Nephron (organoid): ENCODE results near the gene MYL5.
A peak's percentile ranks its signal among the peaks of the same experiment; 100 is the strongest.

Experiments
- H3K27ac Mint-ChIP-seq, 3 experiments: 2 replicates each; pipeline ENCODE4 v1.8.0; 2020; ENCODE audit warnings: mixed read lengths in 3 of 3, mild to moderate bottlenecking in 2 of 3, moderate library complexity in 1 of 3
- H3K27me3 Mint-ChIP-seq: 2 replicates; pipeline ENCODE4 v1.8.0; 2021; ENCODE audit warnings: low read depth, mild to moderate bottlenecking, moderate library complexity, mixed read lengths
- H3K36me3 Mint-ChIP-seq: 2 replicates; pipeline ENCODE4 v1.8.0; 2020; ENCODE audit warnings: low read depth, mixed read lengths
- H3K4me1 Mint-ChIP-seq: 2 replicates; pipeline ENCODE4 v1.8.0; 2020; ENCODE audit warnings: mixed read lengths
- H3K4me3 Mint-ChIP-seq, 3 experiments: 2 replicates each; pipeline ENCODE4 v1.8.0; 2020; ENCODE audit warnings: mild to moderate bottlenecking in 3 of 3, mixed read lengths in 3 of 3, moderate library complexity in 2 of 3
- H3K9me3 Mint-ChIP-seq: 2 replicates; pipeline ENCODE4 v1.8.0; 2020; ENCODE audit warnings: mixed read lengths
- TF ChIP-seq, protein P1 (sequence below), 3 experiments: fragments of 200-600 bp; sonication (generic); IDR thresholded peaks; one replicate each; pipeline ENCODE4 v1.5.0; 2021; ENCODE audit warnings: antibody characterized with exemption in 3 of 3; ENCODE audit not compliant: unreplicated experiment in 3 of 3

Gene MYL5

DNA sequence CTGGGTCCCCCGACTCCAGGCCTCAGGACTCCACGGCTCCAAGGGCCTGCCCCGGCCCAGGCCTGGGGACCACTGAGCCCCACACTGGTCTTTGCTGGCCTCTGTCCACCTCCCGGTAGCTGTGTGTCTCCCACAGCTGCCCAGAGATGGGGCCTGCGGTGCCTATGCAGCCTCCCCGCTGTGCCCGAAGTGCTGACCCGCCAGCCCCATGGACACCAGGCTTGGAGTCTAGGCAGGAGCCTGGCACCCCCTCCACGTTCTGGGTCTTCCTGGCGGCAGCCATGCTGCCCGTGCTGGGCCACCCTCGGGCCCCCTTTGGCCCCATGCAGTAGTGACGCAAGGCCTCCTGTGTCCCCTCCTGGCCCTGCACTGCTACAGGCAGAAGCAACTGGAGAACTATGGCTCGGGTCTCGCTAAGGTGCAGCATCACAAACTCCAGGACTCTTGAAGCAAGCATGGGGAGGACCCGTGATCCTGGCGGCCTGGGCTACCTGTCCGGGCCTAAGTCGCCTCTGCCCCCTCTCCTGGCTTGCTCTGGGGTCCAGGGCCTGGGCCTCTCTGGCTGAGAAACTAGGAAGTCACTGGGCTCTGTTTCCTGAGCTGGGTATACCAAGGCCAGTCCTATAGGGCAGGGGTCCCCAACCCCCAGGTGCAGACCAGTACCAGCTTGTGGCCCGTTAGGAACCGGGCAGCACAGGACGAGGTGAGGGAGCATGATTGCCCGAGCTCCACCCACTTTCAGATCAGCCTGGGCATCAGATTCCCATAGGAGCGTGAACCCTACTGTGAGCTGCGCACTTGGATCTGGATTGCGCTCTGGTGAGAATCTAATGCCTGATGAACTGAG lies 917 bp downstream of the MYL5 start:
- Mint-ChIP-seq H3K36me3 (peaks cover 22% of the 10 kb centered on the region), H3K4me3 (peak overlapping the region; percentile 90 to 95 (median 94)), H3K27ac (peak overlapping the region in 2 of 3 experiments; percentile 33 to 42)

DNA sequence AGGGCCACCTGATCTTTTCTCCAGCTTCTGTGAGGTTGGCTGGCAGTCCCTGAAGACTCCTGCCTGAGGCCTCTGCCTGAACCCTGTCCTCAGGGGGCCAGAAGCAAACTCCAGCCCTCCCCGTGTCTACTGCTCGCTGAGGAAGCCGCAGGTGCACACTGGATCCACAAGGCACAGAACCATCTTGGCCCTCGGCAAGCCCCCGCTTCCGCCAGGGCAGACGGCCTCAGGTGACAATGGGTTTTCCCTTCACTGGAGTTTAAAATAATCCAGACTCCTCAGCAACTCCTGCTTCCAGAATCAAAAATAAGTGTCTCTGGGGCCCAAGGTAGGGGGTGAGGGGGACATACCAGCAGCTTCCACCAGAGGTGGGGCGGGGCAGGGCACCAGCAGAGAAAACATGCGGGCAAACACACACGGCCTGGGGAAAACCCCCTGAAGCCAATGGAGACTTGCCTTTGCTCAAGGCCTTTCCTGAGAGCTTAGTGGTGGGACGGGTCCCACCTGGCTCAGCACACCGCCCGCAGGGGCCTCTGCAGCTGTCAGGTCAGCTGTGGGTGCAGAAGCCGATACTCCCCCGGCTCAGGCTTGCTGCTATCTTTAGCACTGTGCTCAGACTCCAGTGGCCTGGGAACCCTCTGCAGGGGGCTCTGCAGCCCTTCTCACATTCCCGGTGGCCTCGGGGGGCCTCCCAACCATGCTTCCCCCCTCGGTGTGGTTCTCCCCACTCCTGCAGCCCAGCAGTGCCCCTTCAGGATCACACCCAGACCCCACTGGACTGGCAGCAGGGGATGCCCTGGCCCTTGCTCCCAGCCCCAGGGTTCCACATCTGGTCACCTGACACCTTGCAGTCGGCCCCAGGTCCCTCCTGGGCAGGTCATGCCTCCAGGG lies 1.9 kb downstream of the MYL5 start:
- Mint-ChIP-seq H3K36me3 (peaks cover 14% of the 10 kb centered on the region), H3K27me3 (peaks cover 7% of the 10 kb centered on the region), H3K4me1 (peaks cover 20% of the 10 kb centered on the region), H3K4me3 (peak overlapping the region; percentile 90 to 95 (median 94)), H3K9me3 (no peaks in the 10 kb centered on the region), H3K27ac (peak overlapping the region; percentile 42 to 78 (median 57))
- TF ChIP-seq, protein P1, sequence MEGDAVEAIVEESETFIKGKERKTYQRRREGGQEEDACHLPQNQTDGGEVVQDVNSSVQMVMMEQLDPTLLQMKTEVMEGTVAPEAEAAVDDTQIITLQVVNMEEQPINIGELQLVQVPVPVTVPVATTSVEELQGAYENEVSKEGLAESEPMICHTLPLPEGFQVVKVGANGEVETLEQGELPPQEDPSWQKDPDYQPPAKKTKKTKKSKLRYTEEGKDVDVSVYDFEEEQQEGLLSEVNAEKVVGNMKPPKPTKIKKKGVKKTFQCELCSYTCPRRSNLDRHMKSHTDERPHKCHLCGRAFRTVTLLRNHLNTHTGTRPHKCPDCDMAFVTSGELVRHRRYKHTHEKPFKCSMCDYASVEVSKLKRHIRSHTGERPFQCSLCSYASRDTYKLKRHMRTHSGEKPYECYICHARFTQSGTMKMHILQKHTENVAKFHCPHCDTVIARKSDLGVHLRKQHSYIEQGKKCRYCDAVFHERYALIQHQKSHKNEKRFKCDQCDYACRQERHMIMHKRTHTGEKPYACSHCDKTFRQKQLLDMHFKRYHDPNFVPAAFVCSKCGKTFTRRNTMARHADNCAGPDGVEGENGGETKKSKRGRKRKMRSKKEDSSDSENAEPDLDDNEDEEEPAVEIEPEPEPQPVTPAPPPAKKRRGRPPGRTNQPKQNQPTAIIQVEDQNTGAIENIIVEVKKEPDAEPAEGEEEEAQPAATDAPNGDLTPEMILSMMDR (IDR thresholded peaks at IDR 0.05; ENCODE audit: unreplicated experiment in 3 of 3): no peak

More for the DNA sequence above, 917 bp downstream of the MYL5 start:
- peaks cover 7% of the 10 kb centered on the region for H3K27me3 Mint-ChIP-seq
- no peaks in the 10 kb centered on the region for H3K9me3 Mint-ChIP-seq
- TF ChIP-seq, protein P1 (IDR thresholded peaks at IDR 0.05; ENCODE audit: unreplicated experiment in 3 of 3): no peak
- peaks cover 20% of the 10 kb centered on the region for H3K4me1 Mint-ChIP-seq

DNA sequence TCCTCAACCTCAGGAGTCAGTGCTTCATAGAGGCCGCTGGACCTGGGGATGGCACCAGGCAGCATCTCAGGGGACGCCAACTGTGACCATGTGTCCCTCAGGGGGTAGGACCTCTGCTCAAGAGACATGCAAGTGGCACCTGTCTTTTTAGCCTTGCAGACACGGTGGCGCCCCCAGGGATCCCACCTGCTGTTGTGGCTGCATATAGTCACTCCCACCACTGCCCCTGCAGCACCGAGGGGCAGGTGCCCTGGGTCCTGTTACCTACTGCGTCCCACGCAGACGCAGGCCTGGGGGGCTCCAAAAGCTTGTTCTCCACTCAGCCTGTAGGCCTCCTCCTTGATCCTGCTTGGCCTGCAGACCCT lies 2.5 kb downstream of the MYL5 start:
- H3K36me3 Mint-ChIP-seq: peaks cover 9% of the 10 kb centered on the region
- TF ChIP-seq, protein P1 (IDR thresholded peaks at IDR 0.05; ENCODE audit: unreplicated experiment in 3 of 3): no peak
- no peaks in the 10 kb centered on the region for H3K9me3 Mint-ChIP-seq
- peak overlapping the region; percentile 55 to 70 (median 59) for H3K27ac Mint-ChIP-seq
- peaks cover 20% of the 10 kb centered on the region for H3K4me1 Mint-ChIP-seq
- peaks cover 7% of the 10 kb centered on the region for H3K27me3 Mint-ChIP-seq
- H3K4me3 Mint-ChIP-seq: peak overlapping the region; percentile 90 to 95 (median 94)

DNA sequence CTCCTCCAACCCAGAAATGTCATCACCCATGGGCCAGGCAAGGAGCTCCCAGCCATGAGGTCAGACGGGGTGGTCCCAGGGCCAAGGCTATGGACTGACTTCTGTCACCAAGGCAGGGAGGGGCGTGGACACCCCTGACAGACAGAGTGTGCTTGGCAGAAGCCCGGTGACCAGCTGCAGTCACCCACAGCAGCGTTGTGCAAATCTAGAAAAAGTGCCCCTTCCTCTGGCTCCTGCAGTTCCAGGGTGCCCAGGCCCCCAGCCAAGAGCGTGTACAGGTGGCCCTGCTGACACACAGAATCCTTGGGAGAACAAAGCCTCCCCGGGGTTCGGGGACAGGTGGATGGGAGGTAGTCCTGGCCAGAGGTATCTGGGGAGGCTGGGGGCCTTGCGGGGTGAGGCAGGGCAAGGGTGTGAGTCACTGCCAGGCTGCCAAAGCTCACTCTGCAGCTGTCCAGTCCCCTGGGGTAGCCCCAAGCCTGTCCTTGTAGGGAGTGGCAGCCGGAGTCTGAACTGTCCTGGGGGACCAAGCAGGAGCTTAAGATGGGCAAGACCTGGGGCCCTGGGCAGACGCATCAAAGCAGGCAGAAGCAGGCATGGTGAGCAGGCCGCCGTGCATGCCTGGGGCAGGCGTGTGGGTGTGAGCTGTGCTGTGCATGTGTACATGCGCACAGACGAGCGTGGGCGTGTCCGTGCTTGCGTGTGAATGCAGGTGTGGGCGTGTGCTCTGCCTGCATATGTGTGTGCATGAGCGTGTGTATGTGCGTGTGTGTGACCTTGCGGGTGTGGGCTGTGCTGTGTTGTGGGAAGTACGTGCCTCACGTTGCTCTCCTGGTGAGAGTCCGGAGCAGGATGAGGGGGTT lies 3.3 kb downstream of the MYL5 start:
- Mint-ChIP-seq H3K36me3 (peaks cover 5% of the 10 kb centered on the region), H3K4me3 (peak overlapping the region; percentile 61 to 82 (median 76)), H3K27me3 (peaks cover 7% of the 10 kb centered on the region), H3K4me1 (peaks cover 20% of the 10 kb centered on the region), H3K9me3 (no peaks in the 10 kb centered on the region), H3K27ac (peak overlapping the region; percentile 55 to 85 (median 59))
- TF ChIP-seq, protein P1 (IDR thresholded peaks at IDR 0.05; ENCODE audit: unreplicated experiment in 3 of 3): no peak

DNA sequence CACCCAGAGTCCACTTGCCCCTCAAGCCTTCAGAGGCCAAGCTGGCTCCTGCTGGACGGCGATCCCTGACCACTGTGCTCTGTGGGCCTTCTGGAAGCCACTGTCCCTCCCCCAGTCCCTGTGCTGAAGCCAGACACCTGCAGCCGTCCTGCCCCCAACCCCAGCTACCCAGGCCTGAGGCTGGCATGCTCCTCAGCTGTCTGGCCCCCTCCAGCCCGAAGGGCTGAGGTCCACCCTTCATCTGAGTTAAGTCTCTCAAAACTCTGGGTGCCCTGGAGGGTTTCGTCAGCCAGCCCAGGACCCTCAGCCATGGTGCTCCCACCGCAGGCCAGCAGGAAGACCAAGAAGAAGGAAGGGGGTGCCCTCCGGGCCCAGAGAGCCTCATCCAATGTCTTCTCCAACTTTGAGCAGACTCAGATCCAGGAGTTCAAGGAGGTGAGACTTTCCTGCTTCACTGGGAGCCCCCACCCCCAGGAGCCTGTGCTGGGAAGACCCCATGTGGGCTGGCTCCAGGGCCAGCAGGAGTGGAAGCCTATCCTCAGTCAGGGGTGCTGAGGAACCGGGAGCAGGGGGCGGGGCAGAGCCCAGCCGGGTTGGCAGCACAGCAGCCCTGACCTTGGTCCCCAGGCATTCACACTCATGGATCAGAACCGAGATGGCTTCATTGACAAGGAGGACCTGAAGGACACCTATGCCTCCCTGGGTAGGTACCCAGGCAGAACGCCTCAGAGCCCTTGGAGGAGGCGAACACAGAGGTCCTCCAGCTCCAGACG lies 4.2 kb downstream of the MYL5 start:
- Mint-ChIP-seq H3K4me1 (peaks cover 15% of the 10 kb centered on the region), H3K27ac (peak overlapping the region in 1 of 3 experiments; percentile 59), H3K9me3 (no peaks in the 10 kb centered on the region), H3K36me3 (no peaks in the 10 kb centered on the region), H3K4me3 (peak overlapping the region; percentile 53 to 82 (median 76)), H3K27me3 (peaks cover 7% of the 10 kb centered on the region)
- TF ChIP-seq, protein P1 (IDR thresholded peaks at IDR 0.05; ENCODE audit: unreplicated experiment in 3 of 3): no peak
